OCI-LY3 (cell line): ENCODE data around the gene KIF20B.

Source experiments
- H2AFZ ChIP-seq: fragments of 200-600, 300-600 bp; shearing (Covaris generic); 2 replicates; pipeline ENCODE4 v1.6.0; 2014; ENCODE audit warnings: antibody characterized with exemption, low read depth, low read length
- H3K27ac ChIP-seq: fragments of 200-600, 300-600 bp; sonication (generic); 2 replicates; pipeline ENCODE4 v1.5.1; 2014; ENCODE audit warnings: mild to moderate bottlenecking, low read length, moderate library complexity, mixed read lengths
- H3K27me3 ChIP-seq: fragments of 200-600, 300-600 bp; sonication (generic); 2 replicates; pipeline ENCODE4 v1.6.1; 2014; ENCODE audit warnings: low read depth, low read length, mixed read lengths
- H3K36me3 ChIP-seq: fragments of 200-600, 300-600 bp; sonication (generic); replicated peaks from 2 replicates; pipeline ENCODE3; 2014; ENCODE audit warnings: low read depth, low read length, mixed read lengths
- H3K4me1 ChIP-seq: fragments of 300-600, 200-600 bp; sonication (generic); 2 replicates; pipeline ENCODE4 v1.6.1; 2014; ENCODE audit warnings: low read length, mixed read lengths
- H3K4me2 ChIP-seq: fragments of 200-600, 300-600 bp; sonication (generic); 2 replicates; pipeline ENCODE4 v1.6.1; 2014; ENCODE audit warnings: low read length, mixed read lengths
- H3K4me3 ChIP-seq: fragments of 300-600, 200-600 bp; sonication (generic); 2 replicates; pipeline ENCODE4 v1.5.1; 2014; ENCODE audit warnings: antibody characterized with exemption, mild to moderate bottlenecking, low read length, moderate library complexity
- H3K79me2 ChIP-seq: fragments of 300-600, 200-600 bp; shearing (Covaris generic); 2 replicates; pipeline ENCODE4 v1.6.1; 2014; ENCODE audit warnings: mild to moderate bottlenecking, low read length, mixed read lengths
- H3K9ac ChIP-seq: fragments of 300-600, 200-600 bp; shearing (Covaris generic); 2 replicates; pipeline ENCODE4 v1.6.0; 2014; ENCODE audit warnings: mild to moderate bottlenecking, low read length, moderate library complexity
- H3K9me3 ChIP-seq: fragments of 200-600, 300-600 bp; shearing (Covaris generic); 2 replicates; pipeline ENCODE4 v1.6.1; 2014; ENCODE audit warnings: low read length, mixed read lengths; ENCODE audit not compliant: insufficient read depth
- H4K20me1 ChIP-seq: fragments of 200-600, 300-600 bp; sonication (generic); 2 replicates; pipeline ENCODE4 v1.6.1; 2016; ENCODE audit warnings: low read length, mixed read lengths; ENCODE audit not compliant: insufficient read depth
- EZH2phosphoT487 ChIP-seq: fragments of 200-600 bp; shearing (Covaris generic); IDR thresholded peaks from 2 replicates; pipeline ENCODE4 v1.6.1; 2018; ENCODE audit warnings: antibody characterized with exemption, mixed run types, low read depth
- TF ChIP-seq, protein P1 (sequence below): fragments of 200-600, 300-600 bp; sonication (generic); IDR thresholded peaks from 2 replicates; pipeline ENCODE4 v1.5.1; 2014; ENCODE audit warnings: antibody characterized with exemption, low read length, low read depth

The KIF20B gene

DNA sequence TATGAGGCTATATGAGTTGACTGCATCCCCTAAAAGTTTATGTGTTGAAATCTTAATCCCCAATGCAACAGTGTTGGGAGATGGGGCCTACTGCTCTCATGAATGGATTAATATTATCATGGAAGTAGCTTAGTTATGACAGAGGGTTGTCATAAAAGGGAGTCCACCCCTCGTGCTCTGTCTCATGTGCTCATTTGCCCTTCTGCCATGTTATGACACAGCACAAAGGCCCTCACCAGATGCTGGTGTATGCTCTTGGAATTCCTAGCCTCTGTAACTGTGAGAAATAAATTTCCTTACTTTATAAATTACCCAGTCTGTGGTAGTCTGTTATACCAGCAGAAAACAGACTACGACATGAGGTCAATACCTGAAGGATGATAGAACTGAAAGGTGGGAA is 38.8 kb upstream of the KIF20B start:
- Histone ChIP-seq H3K4me1 (no peaks in the 10 kb centered on the region), H3K27ac (no peak overlapping the region), H3K79me2 (no peaks in the 10 kb centered on the region), H3K9me3 (no peaks in the 10 kb centered on the region), H3K27me3 (no peaks in the 10 kb centered on the region), H4K20me1 (no peaks in the 10 kb centered on the region), H3K4me3 (no peak overlapping the region), H2AFZ (no peak overlapping the region), H3K4me2 (no peak overlapping the region), H3K9ac (no peak overlapping the region), H3K36me3 (no peaks in the 10 kb centered on the region)
- no peak for TF ChIP-seq EZH2phosphoT487
- TF ChIP-seq, protein P1, sequence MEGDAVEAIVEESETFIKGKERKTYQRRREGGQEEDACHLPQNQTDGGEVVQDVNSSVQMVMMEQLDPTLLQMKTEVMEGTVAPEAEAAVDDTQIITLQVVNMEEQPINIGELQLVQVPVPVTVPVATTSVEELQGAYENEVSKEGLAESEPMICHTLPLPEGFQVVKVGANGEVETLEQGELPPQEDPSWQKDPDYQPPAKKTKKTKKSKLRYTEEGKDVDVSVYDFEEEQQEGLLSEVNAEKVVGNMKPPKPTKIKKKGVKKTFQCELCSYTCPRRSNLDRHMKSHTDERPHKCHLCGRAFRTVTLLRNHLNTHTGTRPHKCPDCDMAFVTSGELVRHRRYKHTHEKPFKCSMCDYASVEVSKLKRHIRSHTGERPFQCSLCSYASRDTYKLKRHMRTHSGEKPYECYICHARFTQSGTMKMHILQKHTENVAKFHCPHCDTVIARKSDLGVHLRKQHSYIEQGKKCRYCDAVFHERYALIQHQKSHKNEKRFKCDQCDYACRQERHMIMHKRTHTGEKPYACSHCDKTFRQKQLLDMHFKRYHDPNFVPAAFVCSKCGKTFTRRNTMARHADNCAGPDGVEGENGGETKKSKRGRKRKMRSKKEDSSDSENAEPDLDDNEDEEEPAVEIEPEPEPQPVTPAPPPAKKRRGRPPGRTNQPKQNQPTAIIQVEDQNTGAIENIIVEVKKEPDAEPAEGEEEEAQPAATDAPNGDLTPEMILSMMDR = no peak

GRCh38 chr10:89663144-89663543 is 38.2 kb upstream of the KIF20B start:
- H4K20me1 ChIP-seq = no peaks in the 10 kb centered on the region
- no peaks in the 10 kb centered on the region for H3K79me2 ChIP-seq
- H3K27me3 ChIP-seq = no peaks in the 10 kb centered on the region
- H3K27ac ChIP-seq = no peak overlapping the region
- H3K9me3 ChIP-seq = no peaks in the 10 kb centered on the region
- H3K9ac ChIP-seq = no peak overlapping the region
- H3K4me3 ChIP-seq = no peak overlapping the region
- TF ChIP-seq EZH2phosphoT487 = no peak
- TF ChIP-seq, protein P1 = no peak
- H3K36me3 ChIP-seq = no peaks in the 10 kb centered on the region
- no peak overlapping the region for H2AFZ ChIP-seq
- no peak overlapping the region for H3K4me2 ChIP-seq
- H3K4me1 ChIP-seq = no peaks in the 10 kb centered on the region

DNA sequence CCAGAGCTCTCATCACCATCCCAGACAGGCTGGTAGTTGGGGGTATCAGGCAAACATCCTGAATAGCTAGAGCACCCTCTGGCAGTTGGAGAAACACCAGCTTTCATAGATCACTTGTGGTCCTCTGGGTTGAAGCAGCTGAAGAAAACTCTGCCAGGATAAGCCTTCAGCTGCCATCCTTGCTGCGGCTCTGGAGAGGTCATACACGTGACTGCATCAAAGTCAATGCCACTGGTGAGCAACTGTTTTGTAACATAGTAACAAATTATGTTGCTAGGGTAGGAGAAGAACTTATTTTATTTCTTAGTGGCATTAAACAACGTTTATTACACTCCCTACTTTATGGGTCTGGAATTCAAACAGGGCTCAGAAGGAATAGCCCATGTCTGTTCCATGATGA is 37.2 kb upstream of the KIF20B start:
- H3K4me2 ChIP-seq = no peak overlapping the region
- no peak overlapping the region for H3K27ac ChIP-seq
- no peaks in the 10 kb centered on the region for H3K9me3 ChIP-seq
- H2AFZ ChIP-seq = no peak overlapping the region
- TF ChIP-seq, protein P1 = no peak
- no peak for TF ChIP-seq EZH2phosphoT487
- H3K4me3 ChIP-seq = no peak overlapping the region
- H3K36me3 ChIP-seq = no peaks in the 10 kb centered on the region
- no peak overlapping the region for H3K9ac ChIP-seq
- H3K79me2 ChIP-seq = no peaks in the 10 kb centered on the region
- no peaks in the 10 kb centered on the region for H4K20me1 ChIP-seq
- no peaks in the 10 kb centered on the region for H3K4me1 ChIP-seq
- no peaks in the 10 kb centered on the region for H3K27me3 ChIP-seq

DNA sequence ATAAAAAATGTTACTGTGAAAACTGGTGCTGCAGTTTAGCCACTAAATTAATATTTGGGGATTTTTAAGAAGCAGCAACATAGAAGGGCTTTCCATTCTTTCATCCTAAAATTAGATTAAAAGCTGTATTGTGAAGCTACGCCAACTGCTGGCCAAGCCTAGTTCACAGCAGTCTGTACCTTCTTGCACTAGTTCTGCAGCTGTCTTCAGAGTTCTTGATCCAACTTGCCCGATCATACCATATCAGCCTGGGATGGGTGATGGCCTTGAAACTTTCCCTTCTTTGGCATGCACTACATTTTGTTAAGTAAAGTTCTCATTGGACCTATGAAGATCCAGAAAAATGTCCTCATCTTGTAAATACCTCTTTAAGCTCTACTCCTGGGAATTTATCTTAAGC is 36.1 kb upstream of the KIF20B start:
- no peaks in the 10 kb centered on the region for H3K9me3 ChIP-seq
- no peak overlapping the region for H3K4me2 ChIP-seq
- no peak overlapping the region for H2AFZ ChIP-seq
- H4K20me1 ChIP-seq = no peaks in the 10 kb centered on the region
- no peaks in the 10 kb centered on the region for H3K27me3 ChIP-seq
- H3K4me3 ChIP-seq = no peak overlapping the region
- H3K4me1 ChIP-seq = no peaks in the 10 kb centered on the region
- TF ChIP-seq EZH2phosphoT487 = no peak
- TF ChIP-seq, protein P1 = peak; percentile 11; the same call in 1 of the 2 replicates
- H3K36me3 ChIP-seq = no peaks in the 10 kb centered on the region
- no peak overlapping the region for H3K27ac ChIP-seq
- no peak overlapping the region for H3K9ac ChIP-seq
- H3K79me2 ChIP-seq = no peaks in the 10 kb centered on the region
